A673 (cell line): ENCODE data around the gene RBMS1. TPM values are rescaled to one million over a fixed set of nuclear protein-coding genes. Genes with fewer than 3 reads are reported as not detected.
A peak's percentile ranks its signal among the peaks of the same experiment; 100 is the strongest.

ENCODE experiments used
- BruUV-seq: library from RNA; stranded (reverse); fragments of 400-500 nt; replicated peaks from 2 replicates; lab custom pipeline; 2021; lab: Mats Ljungman, UMichigan
- CTCF ChIA-PET: fragments of 300-600 bp; sonication (Branson Sonifier 250); formaldehyde crosslinking; loops from one replicate; lab custom pipeline; 2022; ENCODE audit warnings: antibody characterized with exemption; lab: Charles Lee
- POLR2A ChIA-PET: fragments of 300-600 bp; sonication (Branson Sonifier 250); formaldehyde crosslinking; loops from one replicate; lab custom pipeline; 2022; ENCODE audit warnings: antibody characterized with exemption; ENCODE audit not compliant: low non-redundant PET; lab: Charles Lee
- DNase-seq: peaks from one replicate; pipeline ENCODE4 v3.0.0-alpha.2; 2015; ENCODE audit warnings: low spot score
- H3K27ac ChIP-seq: fragments of 200-600 bp; sonication (generic); 2 replicates; pipeline ENCODE4 v1.5.1; 2016; ENCODE audit warnings: mixed run types, low read depth, mild to moderate bottlenecking, mixed read lengths, antibody characterized with exemption, low read length; ENCODE audit not compliant: poor library complexity, severe bottlenecking
- H3K27me3 ChIP-seq: fragments of 200-600 bp; sonication (generic); replicated peaks from 2 replicates; pipeline ENCODE4 v1.6.1; 2017; ENCODE audit warnings: mixed run types, low read depth, mild to moderate bottlenecking, mixed read lengths, antibody characterized with exemption, low read length; ENCODE audit not compliant: insufficient read depth, poor library complexity
- H3K36me3 ChIP-seq: fragments of 200-600 bp; sonication (generic); 2 replicates; pipeline ENCODE4 v1.6.1; 2016; ENCODE audit warnings: mixed run types, mild to moderate bottlenecking, mixed read lengths, antibody characterized with exemption, low read length; ENCODE audit not compliant: insufficient read depth, poor library complexity, severe bottlenecking
- H3K4me1 ChIP-seq: fragments of 200-600 bp; sonication (generic); 2 replicates; pipeline ENCODE4 v1.6.1; 2017; ENCODE audit warnings: mixed run types, mild to moderate bottlenecking, mixed read lengths, antibody characterized with exemption, low read length; ENCODE audit not compliant: insufficient read depth, poor library complexity, severe bottlenecking
- H3K4me3 ChIP-seq: fragments of 200-600 bp; sonication (generic); 2 replicates; pipeline ENCODE4 v1.5.1; 2016; ENCODE audit warnings: low read depth, mixed run types, mild to moderate bottlenecking, mixed read lengths, low read length; ENCODE audit not compliant: poor library complexity, severe bottlenecking
- H3K9me3 ChIP-seq: fragments of 200-600 bp; sonication (generic); 2 replicates; pipeline ENCODE4 v1.6.1; 2016; ENCODE audit warnings: mixed run types, low read depth, mild to moderate bottlenecking, mixed read lengths, antibody characterized with exemption, low read length; ENCODE audit not compliant: poor library complexity, severe bottlenecking
- CTCF ChIP-seq: fragments of 300-800, 200-600 bp; sonication (generic); conservative IDR thresholded peaks from 2 replicates; pipeline ENCODE4 v1.5.1; 2017; ENCODE audit warnings: low read depth, mild to moderate bottlenecking, antibody characterized with exemption, low read length, moderate library complexity, mixed read lengths
- EZH2 ChIP-seq: fragments of 200-600 bp; sonication (generic); IDR thresholded peaks from 2 replicates; pipeline ENCODE4 v1.6.1; 2017; ENCODE audit warnings: borderline replicate concordance, low read depth, mild to moderate bottlenecking, mixed read lengths, antibody characterized with exemption, low read length; ENCODE audit not compliant: poor library complexity, severe bottlenecking
- intact Hi-C: fragments of 100-400 bp; cut with micrococcal nuclease; formaldehyde crosslinking; loops from one replicate; pipeline ENCODE4 v1.10.0; 2022; ENCODE audit not compliant: unreplicated experiment
- total RNA-seq: library from RNA; stranded (reverse); gene quantifications from 2 replicates; pipeline ENCODE4 v1.2.3, GENCODE V29; 2021

RBMS1 gene
- total RNA-seq, 1 experiment from 2014 or later, result 84.9 TPM

- Histone ChIP-seq H3K4me3 (no peak overlapping the region), H3K4me1 (peaks cover 12% of the 10 kb centered on the region), H3K27ac (peak overlapping the region; percentile 41), H3K9me3 (no peaks in the 10 kb centered on the region), H3K36me3 (no peaks in the 10 kb centered on the region), H3K27me3 (no peaks in the 10 kb centered on the region)
- intact Hi-C loops, result no loop called here
- ChIA-PET CTCF (no interaction called here), POLR2A (no interaction called here)
- peak; percentile 88 for DNase-seq
- no peak for TF ChIP-seq CTCF
- no peak for TF ChIP-seq EZH2
- BruUV-seq, result no TSS peak
Measured at GRCh38 chr2:160510617-160511016, 17.0 kb upstream of the RBMS1 start.

- Histone ChIP-seq H3K27me3 (no peaks in the 10 kb centered on the region), H3K4me3 (no peak overlapping the region), H3K36me3 (no peaks in the 10 kb centered on the region), H3K4me1 (peaks cover 16% of the 10 kb centered on the region), H3K27ac (no peak overlapping the region), H3K9me3 (no peaks in the 10 kb centered on the region)
- BruUV-seq, result no TSS peak
- no peak for DNase-seq
- intact Hi-C loops, result no loop called here
- CTCF ChIA-PET, result interaction anchor here (0.7 kb wide), 1 partner anchor 371 kb away, joined by 3 read pairs; no protein-coding TSS in a partner anchor
- POLR2A ChIA-PET, result no interaction called here
- no peak for TF ChIP-seq CTCF
- no peak for TF ChIP-seq EZH2
Measured at GRCh38 chr2:160509016-160509415, 15.4 kb upstream of the RBMS1 start.

- H3K9me3 ChIP-seq, result no peaks in the 10 kb centered on the region
- TF ChIP-seq EZH2 (no peak), CTCF (no peak)
- POLR2A ChIA-PET, result no interaction called here
- H3K27ac ChIP-seq, result no peak overlapping the region
- CTCF ChIA-PET, result no interaction called here
- H3K4me3 ChIP-seq, result no peak overlapping the region
- H3K4me1 ChIP-seq, result peaks cover 16% of the 10 kb centered on the region
- no peaks in the 10 kb centered on the region for H3K36me3 ChIP-seq
- intact Hi-C loops, result no loop called here
- no peak for DNase-seq
- BruUV-seq, result no TSS peak
- no peaks in the 10 kb centered on the region for H3K27me3 ChIP-seq
Measured at GRCh38 chr2:160507464-160507863, 13.9 kb upstream of the RBMS1 start.
